ENCODE data around the gene GPR3.
"Not testable (repeated sequence)": the region's sequence is repeated elsewhere in the genome, so short reads cannot be mapped to it uniquely, and the experiment has no call there.

Gene GPR3

DNA sequence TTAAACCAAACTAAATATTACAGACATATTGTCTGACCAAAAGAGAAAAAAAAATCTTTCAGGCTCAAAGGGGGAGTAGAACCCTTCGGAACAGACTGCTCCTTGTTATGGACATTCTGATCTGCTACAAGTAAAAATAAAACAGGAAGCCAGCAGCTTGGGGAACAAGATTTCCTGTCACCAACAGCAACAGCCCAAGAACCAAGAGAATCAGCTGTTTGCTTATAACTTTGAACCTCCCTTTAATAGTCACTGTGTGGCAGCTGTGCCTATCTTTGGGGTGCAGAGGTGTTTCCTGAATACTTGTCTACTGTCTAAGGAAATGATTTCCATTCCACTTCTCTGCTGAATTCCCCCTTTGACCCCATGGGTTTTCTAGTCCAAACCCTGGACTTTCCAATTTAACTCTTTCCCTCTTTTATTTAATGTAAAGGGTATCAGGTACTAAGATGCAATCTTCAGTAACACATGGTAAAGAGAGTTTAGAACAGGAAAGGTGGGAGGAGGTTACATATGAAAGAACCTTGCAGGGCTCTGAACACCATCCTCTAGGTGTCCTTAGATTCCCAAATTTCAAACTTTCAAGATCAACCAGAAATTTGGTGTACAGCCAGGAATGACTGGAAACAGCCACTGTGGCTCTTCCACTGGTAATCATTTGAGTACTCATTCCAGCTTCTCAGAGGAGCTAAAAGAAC lies 38.6 kb downstream of the GPR3 start:
- peak; percentile 65 for DNase-seq

DNA sequence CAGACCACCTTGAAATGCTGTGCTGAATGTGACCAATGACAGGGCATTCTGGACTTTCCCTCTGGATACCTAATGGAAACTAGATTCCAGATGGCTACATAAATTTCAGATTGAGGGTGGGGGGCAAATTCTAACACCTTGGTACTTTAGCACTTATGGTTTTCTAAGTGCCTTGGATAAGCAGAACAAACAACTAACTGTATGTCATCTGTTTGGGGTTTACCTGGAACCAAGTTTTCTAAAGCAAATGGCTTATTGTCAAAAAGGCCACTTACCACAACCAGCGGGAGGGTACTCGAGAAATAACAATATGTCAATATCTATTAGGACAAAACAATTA lies 39.1 kb downstream of the GPR3 start:
- no peak for DNase-seq

DNA sequence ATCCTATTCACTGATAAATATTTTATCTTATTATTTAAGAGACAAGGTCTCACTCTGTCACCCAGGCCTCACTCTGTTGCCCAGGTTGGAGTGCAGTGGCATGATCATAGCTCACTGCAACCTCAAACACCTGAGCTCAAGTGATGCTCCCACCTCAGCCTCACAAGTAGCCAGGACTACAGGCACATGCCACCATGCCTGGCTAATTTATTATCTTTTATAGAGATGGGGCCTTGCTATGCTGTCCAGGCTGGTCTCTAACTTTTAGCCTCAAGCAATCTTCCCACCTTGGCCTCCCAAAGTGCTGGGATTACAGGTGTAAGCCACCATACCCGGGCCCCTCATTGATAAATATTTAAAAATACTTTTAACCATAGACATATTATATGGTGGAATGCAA lies 40.3 kb downstream of the GPR3 start:
- DNase-seq, result not testable (repeated sequence)

DNA sequence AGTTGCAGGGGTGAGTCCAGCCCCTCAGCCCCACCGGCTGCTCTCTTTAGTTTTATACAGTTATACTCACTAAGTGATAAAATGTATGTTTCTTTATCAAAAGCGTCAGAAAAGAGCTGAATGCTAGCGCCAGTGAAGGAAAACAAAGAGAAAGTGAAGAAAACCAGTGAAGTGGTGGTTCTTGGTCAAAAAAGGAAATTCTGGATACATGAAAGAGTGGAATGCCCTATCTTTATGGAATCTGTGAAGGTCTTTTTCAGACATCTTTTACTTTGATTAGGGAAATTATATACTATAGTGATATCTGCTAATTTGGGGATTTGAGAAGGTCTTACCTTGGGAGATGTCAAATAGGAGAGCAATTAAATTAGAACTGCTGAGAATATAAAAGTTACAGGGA lies 41.3 kb downstream of the GPR3 start:
- no peak for DNase-seq

DNA sequence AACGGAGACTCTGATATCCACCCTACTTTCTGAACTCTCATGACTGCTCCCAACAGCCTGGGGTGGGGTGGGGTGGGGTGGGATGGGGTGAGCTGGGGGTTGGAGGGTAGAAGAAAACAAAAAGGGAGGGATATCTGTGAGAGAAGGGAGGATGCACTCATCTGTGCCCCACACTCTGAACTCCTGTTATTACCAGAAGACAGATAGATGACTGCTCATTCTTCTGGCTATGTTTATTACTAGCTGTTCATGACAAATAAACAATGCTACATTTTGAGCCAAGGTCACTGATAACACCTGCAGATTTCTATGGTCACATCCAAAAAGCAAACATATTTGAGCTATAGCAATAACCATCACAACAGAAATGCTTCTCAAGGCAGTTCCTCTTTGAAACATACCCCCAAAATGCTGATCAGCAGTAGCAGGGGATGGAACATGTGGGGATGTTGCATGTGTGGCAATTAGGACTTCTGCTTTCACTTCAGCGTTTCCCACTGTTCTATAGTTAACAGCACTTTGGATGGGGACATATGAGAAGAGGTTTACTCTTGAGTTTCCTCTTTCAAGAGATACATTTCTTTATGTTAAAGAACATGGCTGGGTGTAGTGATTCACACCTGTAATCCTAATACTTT lies 43.3 kb downstream of the GPR3 start:
- DNase-seq, result peak; percentile 89

DNA sequence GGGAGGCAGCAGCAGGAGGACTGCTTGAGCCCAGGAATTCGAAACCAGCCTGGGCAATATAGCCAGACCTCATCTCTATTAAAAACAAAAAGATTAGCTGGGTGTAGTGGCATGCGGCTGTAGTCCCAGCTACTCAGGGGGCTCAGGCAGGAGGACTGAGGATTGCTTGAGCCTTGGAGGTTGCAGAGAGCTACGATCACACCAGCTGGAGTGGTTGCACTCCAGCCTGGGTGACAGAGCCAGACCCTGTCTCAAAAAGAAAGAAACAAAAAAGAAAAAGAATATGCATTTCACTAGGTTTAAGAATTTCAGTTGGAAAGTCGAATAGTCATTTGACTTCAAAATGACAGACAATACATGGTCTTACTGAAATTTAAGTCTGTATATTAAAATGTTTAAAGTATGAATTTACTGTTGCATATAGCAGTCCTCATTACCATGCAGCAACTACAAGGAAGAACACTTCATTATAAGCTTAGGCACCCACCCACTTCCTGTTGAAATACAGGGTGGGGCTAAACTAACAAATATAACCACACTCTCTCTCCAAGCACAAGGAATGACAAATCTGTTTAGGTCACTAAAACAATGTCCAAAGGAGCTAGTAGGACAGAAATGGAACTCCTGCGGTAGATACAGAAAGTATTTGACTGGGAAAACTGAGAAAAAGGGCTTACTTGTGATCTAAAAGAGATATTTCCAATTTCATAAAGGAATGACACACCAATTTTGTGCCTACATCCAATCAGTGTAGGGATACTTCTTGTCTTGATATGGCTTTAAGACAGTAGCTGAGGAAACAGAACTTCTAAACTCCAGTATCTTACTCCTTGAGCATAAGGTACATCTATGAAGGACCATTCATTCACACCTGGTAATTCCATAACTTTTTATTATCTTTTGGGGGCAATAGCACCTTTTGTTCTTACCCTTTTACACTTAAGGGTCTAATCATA lies 44.1 kb downstream of the GPR3 start:
- DNase-seq, result peak; percentile 53

DNA sequence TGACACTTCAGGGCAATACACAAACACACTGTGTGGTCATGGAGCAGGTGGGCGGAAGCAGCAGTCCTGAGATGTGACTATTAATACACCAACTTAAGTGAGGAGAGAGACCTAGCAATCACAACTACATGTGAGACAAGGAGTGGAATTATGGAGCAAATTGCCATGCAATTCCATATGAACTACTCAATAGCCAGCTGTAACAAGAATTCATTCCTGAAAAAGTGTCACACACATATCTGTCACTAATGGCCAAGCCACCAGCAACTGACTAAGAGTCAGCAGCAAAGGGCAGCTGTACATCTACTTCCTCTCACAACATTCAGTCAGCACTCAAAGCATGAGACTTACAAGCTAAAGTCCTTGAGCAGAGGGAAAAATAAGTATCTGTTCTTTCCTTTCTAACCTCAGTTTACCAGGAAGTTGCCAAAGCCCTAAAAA lies 46.2 kb downstream of the GPR3 start:
- DNase-seq, result peak; percentile 14

DNA sequence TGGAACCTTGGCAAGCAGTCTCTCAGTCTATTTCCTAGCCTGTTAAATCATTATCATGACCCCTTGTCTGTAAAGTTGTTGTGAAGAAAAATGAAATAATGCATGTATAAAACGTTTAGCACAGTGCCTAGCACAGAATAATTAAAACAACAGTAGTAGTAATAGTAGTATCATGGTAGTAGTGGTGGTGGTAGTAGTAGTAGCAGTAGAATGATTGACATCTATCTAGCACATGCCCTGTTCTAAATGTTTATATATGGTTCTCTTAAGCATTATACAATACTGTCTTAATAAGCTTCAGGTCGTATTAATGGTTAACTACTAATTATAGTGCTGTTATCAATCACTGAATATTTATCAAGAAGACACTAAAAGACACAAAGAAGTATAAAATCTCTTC lies 46.7 kb downstream of the GPR3 start:
- DNase-seq, result no peak

DNA sequence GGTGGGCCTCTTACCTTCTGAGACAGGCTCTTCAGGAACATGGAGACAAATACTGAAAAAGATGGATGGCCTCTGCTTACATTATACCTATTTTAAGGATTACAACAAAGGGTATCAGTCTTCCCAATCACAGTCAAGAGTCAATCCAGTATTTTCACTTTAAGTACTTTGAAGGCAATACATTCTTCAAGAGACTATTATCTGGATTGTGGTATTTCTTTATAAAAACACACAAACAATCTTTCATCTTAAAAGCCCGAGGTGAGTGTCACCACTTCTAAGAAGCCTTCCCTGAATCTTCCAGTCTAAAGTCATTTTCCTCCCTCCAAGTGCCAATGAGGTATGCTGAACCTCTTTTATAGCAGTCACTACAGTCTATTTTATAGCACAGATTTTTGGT lies 52.2 kb downstream of the GPR3 start:
- no peak for DNase-seq
